Endothelial cell of umbilical vein (primary cell): ENCODE measurements around the gene SDK2. TPM values are rescaled to one million over a fixed set of nuclear protein-coding genes. Genes with fewer than 3 reads are reported as not detected.

ENCODE experiments used
- BruUV-seq: library from RNA; stranded (reverse); fragments of 400-500 nt; replicated peaks from 2 replicates; lab custom pipeline; 2021; lab: Mats Ljungman, UMichigan
- CTCF ChIA-PET: fragments of 300-600, 350-600 bp; sonication (Branson Sonifier 250); formaldehyde crosslinking; loops from one replicate; lab custom pipeline; 2021; ENCODE audit warnings: antibody characterized with exemption, inconsistent platforms; lab: Charles Lee
- POLR2A ChIA-PET: fragments of 300-600, 350-600 bp; sonication (Branson Sonifier 250); formaldehyde crosslinking; loops from one replicate; lab custom pipeline; 2021; ENCODE audit warnings: antibody characterized with exemption, inconsistent platforms; lab: Charles Lee
- DNase-seq: peaks from one replicate; pipeline ENCODE4 v3.0.0-alpha.2; 2011; ENCODE audit warnings: low read depth, low spot score
- FAIRE-seq: peaks from 2 replicates; lab custom pipeline; 2011; peaks lifted over from hg19 to GRCh38; lab: Jason Lieb, UNC
- H2AFZ ChIP-seq: 2 replicates; pipeline ENCODE4 v1.6.0; 2012; ENCODE audit warnings: low read depth, low read length, control low read depth, inconsistent platforms
- H3K27ac ChIP-seq: 2 replicates; pipeline ENCODE4 v1.5.1; 2011; ENCODE audit warnings: low read depth, mild to moderate bottlenecking, control low read depth, low read length, moderate library complexity; ENCODE audit not compliant: insufficient read depth
- H3K27me3 ChIP-seq, 2 experiments: 2 replicates each; pipeline versions ENCODE4 v1.6.0 to v1.6.1; 2011; ENCODE audit warnings: low read length in 2 of 2, mixed read lengths in 1 of 2; ENCODE audit not compliant: control insufficient read depth in 2 of 2, insufficient read depth in 2 of 2
- H3K36me3 ChIP-seq, 2 experiments: 2 replicates in 1 of 2; 3 replicates in 1 of 2; pipeline ENCODE4 v1.5.1; 2011; ENCODE audit warnings: low read length in 2 of 2, mild to moderate bottlenecking in 1 of 2, moderate library complexity in 1 of 2; ENCODE audit not compliant: control insufficient read depth in 2 of 2, insufficient read depth in 2 of 2; ENCODE audit errors: extremely low read depth in 1 of 2
- H3K4me1 ChIP-seq: 3 replicates; pipeline ENCODE4 v1.5.1; 2011; ENCODE audit warnings: mild to moderate bottlenecking, low read length; ENCODE audit not compliant: control insufficient read depth, insufficient read depth; ENCODE audit errors: extremely low read depth
- H3K4me2 ChIP-seq: 2 replicates; pipeline ENCODE4 v1.6.1; 2011; ENCODE audit warnings: low read length, control low read depth, mixed read lengths; ENCODE audit not compliant: insufficient read depth
- H3K4me3 ChIP-seq, 3 experiments: fragments of 200-600 bp in 1 of 3; sonication (generic), shearing (Covaris generic) in 1 of 3; replicated peaks in 1 of 3; 2 replicates each; pipeline ENCODE4 v1.5.1; 2011 to 2016; ENCODE audit warnings: control low read depth in 3 of 3, low read length in 3 of 3, mild to moderate bottlenecking in 2 of 3, inconsistent platforms in 1 of 3, low read depth in 1 of 3, moderate library complexity in 1 of 3; ENCODE audit not compliant: insufficient read depth in 1 of 3
- H3K79me2 ChIP-seq: 2 replicates; pipeline ENCODE4 v1.6.0; 2012; ENCODE audit warnings: low read length, inconsistent platforms; ENCODE audit not compliant: control insufficient read depth, insufficient read depth
- H3K9ac ChIP-seq: replicated peaks from 2 replicates; pipeline ENCODE3; 2011; ENCODE audit warnings: low read length, control low read depth; ENCODE audit not compliant: insufficient read depth; ENCODE audit errors: extremely low read depth
- H3K9me1 ChIP-seq: replicated peaks from 3 replicates; pipeline ENCODE4 v1.6.0; 2011; ENCODE audit warnings: mild to moderate bottlenecking, low read length; ENCODE audit not compliant: control insufficient read depth, insufficient read depth; ENCODE audit errors: extremely low read depth
- H3K9me3 ChIP-seq: replicated peaks from 2 replicates; pipeline ENCODE4 v1.5.1; 2012; ENCODE audit warnings: low read length, inconsistent platforms; ENCODE audit not compliant: control insufficient read depth, insufficient read depth
- H4K20me1 ChIP-seq: replicated peaks from 2 replicates; pipeline ENCODE3; 2011; ENCODE audit warnings: mild to moderate bottlenecking, low read length; ENCODE audit not compliant: control insufficient read depth, insufficient read depth; ENCODE audit errors: extremely low read depth
- CTCF ChIP-seq, 2 donors: IDR thresholded peaks; 1 replicate in 1 of 2; 2 replicates in 1 of 2; pipeline ENCODE4 v1.5.1; 2011; ENCODE audit warnings: low read length in 2 of 2, mild to moderate bottlenecking in 2 of 2, moderate library complexity in 2 of 2, control low read depth in 1 of 2, inconsistent platforms in 1 of 2, low read depth in 1 of 2; ENCODE audit not compliant: insufficient read depth in 1 of 2; ENCODE audit errors: extremely low read depth in 1 of 2
- EZH2 ChIP-seq: IDR thresholded peaks from 2 replicates; pipeline ENCODE4 v1.6.1; 2012; ENCODE audit warnings: borderline replicate concordance, low read depth, mild to moderate bottlenecking, moderate library complexity, low read length, inconsistent platforms; ENCODE audit not compliant: severe bottlenecking
- GATA2 ChIP-seq: IDR thresholded peaks from 2 replicates; pipeline ENCODE4 v1.7.0; 2011; ENCODE audit warnings: low read depth, mild to moderate bottlenecking, moderate library complexity, mixed read lengths, low read length; ENCODE audit not compliant: insufficient read length, insufficient read depth
- JUN ChIP-seq: IDR thresholded peaks from 2 replicates; pipeline ENCODE4 v1.6.1; 2011; ENCODE audit warnings: borderline replicate concordance, low read depth; ENCODE audit not compliant: insufficient read length, insufficient read depth
- MAX ChIP-seq: IDR thresholded peaks from 2 replicates; pipeline ENCODE4 v1.6.1; 2011; ENCODE audit not compliant: insufficient read depth, insufficient read length
- MYC ChIP-seq: IDR thresholded peaks from one replicate; pipeline ENCODE4 v1.6.1; 2011; ENCODE audit warnings: mild to moderate bottlenecking, low read depth, low read length
- POLR2A ChIP-seq: IDR thresholded peaks from 2 replicates; pipeline ENCODE4 v1.6.1; 2012; ENCODE audit warnings: low read depth, mild to moderate bottlenecking, control low read depth, low read length
- POLR2AphosphoS5 ChIP-seq: IDR thresholded peaks from 2 replicates; pipeline ENCODE4 v1.6.1; 2012; ENCODE audit warnings: low read depth, mild to moderate bottlenecking, control low read depth, low read length, moderate library complexity; ENCODE audit not compliant: insufficient read depth
- dilution Hi-C: fragments of 300-500 bp; cut with MboI; formaldehyde crosslinking; loops from one replicate; pipeline ENCODE4 v1.15.0; 2019; ENCODE audit warnings: low sequenced_read_pairs; ENCODE audit not compliant: extremely low pct_ligation_motif_present
- intact Hi-C: fragments of 100-400 bp; cut with micrococcal nuclease; formaldehyde crosslinking; loops from one replicate; pipeline ENCODE4 v1.10.0; 2022
- polyA plus RNA-seq, 4 experiments: library from polyadenylated mRNA; depleted of rRNA in 3 of 4; stranded (reverse) in 3 of 4; unstranded in 1 of 4; fragments of >200 nt; gene quantifications; 2 replicates each; pipeline versions ENCODE4 v1.2.1 to v1.2.3, GENCODE V29; 2011 to 2012; ENCODE audit warnings: missing spikeins in 1 of 4
- total RNA-seq: library from RNA; stranded (reverse); gene quantifications from 2 replicates; pipeline ENCODE4 v1.2.3, GENCODE V29; 2021

SDK2 gene
- total and polyA plus RNA-seq, 2 donors (not counting 3 experiments of a cell fraction or from before 2014, with no cell fraction given) = not detected

GRCh38 chr17:73653810-73654209 is 9.6 kb upstream of the SDK2 start:
- no peaks in the 10 kb centered on the region for H3K4me1 ChIP-seq
- FAIRE-seq = no peak
- H4K20me1 ChIP-seq = no peaks in the 10 kb centered on the region
- no peaks in the 10 kb centered on the region for H3K36me3 ChIP-seq
- CTCF ChIA-PET = no interaction called here
- no peaks in the 10 kb centered on the region for H3K9me3 ChIP-seq
- DNase-seq = no peak
- H3K27me3 ChIP-seq = no peaks in the 10 kb centered on the region
- dilution Hi-C loops (no loop called here), intact Hi-C loops (no loop called here)
- no peaks in the 10 kb centered on the region for H3K79me2 ChIP-seq
- no peak overlapping the region for H3K4me3 ChIP-seq
- no TSS peak for BruUV-seq
- H3K9ac ChIP-seq = no peak overlapping the region
- H3K4me2 ChIP-seq = no peak overlapping the region
- no peaks in the 10 kb centered on the region for H3K9me1 ChIP-seq
- POLR2A ChIA-PET = no interaction called here
- H2AFZ ChIP-seq = no peak overlapping the region
- no peak overlapping the region for H3K27ac ChIP-seq
- no peak for TF ChIP-seq MYC
- no peak for TF ChIP-seq MAX
- TF ChIP-seq GATA2 = no peak
- no peak for TF ChIP-seq EZH2
- TF ChIP-seq CTCF (IDR thresholded peaks at IDR 0.05; ENCODE audit: extremely low read depth in 1 of 2, insufficient read depth in 1 of 2, low read depth in 1 of 2, low read length in 2 of 2) = no peak
- no peak for TF ChIP-seq JUN
- no peak for TF ChIP-seq POLR2AphosphoS5
- TF ChIP-seq POLR2A = no peak
